ENCODE data around the gene CLINT1. TPM values are rescaled to one million over a fixed set of nuclear protein-coding genes. Genes with fewer than 3 reads are reported as not detected.

Gene CLINT1
- total and polyA plus RNA-seq, 12 donors, result 17.1 to 101 (median 64.7) TPM

- no peak overlapping the region for H3K4me3 ChIP-seq
- TF ChIP-seq, protein P1, sequence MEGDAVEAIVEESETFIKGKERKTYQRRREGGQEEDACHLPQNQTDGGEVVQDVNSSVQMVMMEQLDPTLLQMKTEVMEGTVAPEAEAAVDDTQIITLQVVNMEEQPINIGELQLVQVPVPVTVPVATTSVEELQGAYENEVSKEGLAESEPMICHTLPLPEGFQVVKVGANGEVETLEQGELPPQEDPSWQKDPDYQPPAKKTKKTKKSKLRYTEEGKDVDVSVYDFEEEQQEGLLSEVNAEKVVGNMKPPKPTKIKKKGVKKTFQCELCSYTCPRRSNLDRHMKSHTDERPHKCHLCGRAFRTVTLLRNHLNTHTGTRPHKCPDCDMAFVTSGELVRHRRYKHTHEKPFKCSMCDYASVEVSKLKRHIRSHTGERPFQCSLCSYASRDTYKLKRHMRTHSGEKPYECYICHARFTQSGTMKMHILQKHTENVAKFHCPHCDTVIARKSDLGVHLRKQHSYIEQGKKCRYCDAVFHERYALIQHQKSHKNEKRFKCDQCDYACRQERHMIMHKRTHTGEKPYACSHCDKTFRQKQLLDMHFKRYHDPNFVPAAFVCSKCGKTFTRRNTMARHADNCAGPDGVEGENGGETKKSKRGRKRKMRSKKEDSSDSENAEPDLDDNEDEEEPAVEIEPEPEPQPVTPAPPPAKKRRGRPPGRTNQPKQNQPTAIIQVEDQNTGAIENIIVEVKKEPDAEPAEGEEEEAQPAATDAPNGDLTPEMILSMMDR (IDR thresholded peaks at IDR 0.05), result no peak
- no peak for TF ChIP-seq POLR2A (IDR thresholded peaks at IDR 0.05)
- H3K4me1 ChIP-seq (replicated peaks in 1 of 2), result peaks cover 10 to 33% of the 10 kb centered on the region in 2 donors
- 43 to 48% (median 47%) methylated on average over 5 of the region's 5 CpGs for WGBS, 4 donors
- no peak for DNase-seq
- intact Hi-C loops (cut with DNase I), result loop anchor here in 1 of 2 donors (10.0 kb wide), 1 partner anchor 127 kb away; no protein-coding TSS in a partner anchor
- peaks cover 0 to 19% of the 10 kb centered on the region in 2 donors for H3K36me3 ChIP-seq (replicated peaks in 1 of 2)
- no peaks in the 10 kb centered on the region for H3K9me3 ChIP-seq (replicated peaks in 1 of 3)
- H3K27me3 ChIP-seq, result no peaks in the 10 kb centered on the region
- H3K27ac ChIP-seq, result no peak overlapping the region
These were observed 41.6 kb downstream of the CLINT1 start for GRCh38 chr5:157817387-157817702.

DNA sequence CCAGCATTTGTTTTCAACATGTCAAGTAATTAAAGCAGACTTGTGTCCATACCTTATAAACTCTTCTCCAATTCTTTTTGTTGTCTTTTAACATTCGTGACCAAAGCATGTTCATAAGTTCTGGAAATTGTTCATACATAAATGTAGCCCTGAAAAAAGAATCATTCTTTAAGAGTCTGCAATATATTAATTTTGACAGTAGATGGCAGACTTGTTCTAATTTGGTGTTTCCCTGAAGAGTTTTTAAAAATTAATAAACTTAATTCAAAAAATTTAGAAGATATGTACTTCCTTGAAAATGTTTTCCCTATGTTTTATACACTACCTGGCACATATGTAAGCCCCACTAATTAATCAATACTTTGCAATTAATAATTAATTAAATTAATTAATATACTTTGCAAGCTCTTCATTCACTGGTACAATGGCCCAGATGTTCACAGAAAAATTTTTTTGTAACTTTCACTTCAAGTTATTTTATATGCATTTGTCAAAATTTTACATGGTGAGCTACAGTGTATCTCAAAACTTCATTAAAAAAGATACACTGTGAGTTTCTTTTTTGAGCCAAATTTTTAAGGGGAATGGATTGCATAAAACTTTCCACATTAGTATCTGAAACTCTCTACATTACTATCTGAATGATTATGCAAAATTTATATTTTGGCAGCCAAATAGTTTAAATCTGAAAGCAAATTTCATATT is 42.1 kb downstream of the CLINT1 start:
- no peak for DNase-seq
- no peak for TF ChIP-seq POLR2A (IDR thresholded peaks at IDR 0.05)
- TF ChIP-seq, protein P1 (IDR thresholded peaks at IDR 0.05), result peak; percentile 27 to 80 (median 59)
- Histone ChIP-seq H3K4me1 (replicated peaks in 1 of 2) (peaks cover 10 to 31% of the 10 kb centered on the region in 2 donors), H3K27ac (no peak overlapping the region), H3K36me3 (replicated peaks in 1 of 2) (peaks cover 0 to 24% of the 10 kb centered on the region in 2 donors), H3K9me3 (replicated peaks in 1 of 3) (no peaks in the 10 kb centered on the region), H3K27me3 (no peaks in the 10 kb centered on the region), H3K4me3 (no peak overlapping the region)
- intact Hi-C loops (cut with DNase I), result loop anchor here in 1 of 2 donors (10.0 kb wide), 1 partner anchor 128 kb away; no protein-coding TSS in a partner anchor
- 29 to 43% (median 33%) methylated on average over 1 of the region's 1 CpG for WGBS, 4 donors

DNA sequence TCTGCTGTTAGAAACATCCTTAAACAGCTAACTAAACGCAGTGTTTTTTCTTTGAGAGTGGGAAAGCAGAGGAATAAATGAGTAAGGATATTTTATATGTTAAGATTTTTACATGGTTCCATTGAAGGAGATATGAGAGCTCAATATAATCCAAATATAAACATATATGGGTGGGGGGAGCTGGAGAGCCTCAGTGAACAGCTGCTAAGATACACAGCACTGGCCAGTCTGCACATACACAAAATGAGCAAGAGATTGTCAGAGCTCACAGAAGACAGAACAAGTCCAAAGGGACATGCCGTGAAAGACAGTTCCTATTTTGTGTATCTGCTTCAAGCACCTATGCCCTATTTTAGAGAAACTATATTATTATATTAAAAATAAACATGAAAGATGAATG is 46.9 kb downstream of the CLINT1 start:
- no peaks in the 10 kb centered on the region for H3K9me3 ChIP-seq (replicated peaks in 1 of 3)
- peaks cover 0 to 6% of the 10 kb centered on the region in 2 donors for H3K4me1 ChIP-seq (replicated peaks in 1 of 2)
- 84 to 97% (median 94%) methylated on average over 2 of the region's 2 CpGs for WGBS, 4 donors
- DNase-seq, result no peak
- H3K27ac ChIP-seq, result no peak overlapping the region
- TF ChIP-seq, protein P1 (IDR thresholded peaks at IDR 0.05), result no peak
- H3K36me3 ChIP-seq (replicated peaks in 1 of 2), result peaks cover 0 to 33% of the 10 kb centered on the region in 2 donors
- intact Hi-C loops (cut with DNase I), result loop anchor here in 1 of 2 donors (10.0 kb wide), 1 partner anchor 133 kb away; no protein-coding TSS in a partner anchor
- no peaks in the 10 kb centered on the region for H3K27me3 ChIP-seq
- H3K4me3 ChIP-seq, result no peak overlapping the region

DNA sequence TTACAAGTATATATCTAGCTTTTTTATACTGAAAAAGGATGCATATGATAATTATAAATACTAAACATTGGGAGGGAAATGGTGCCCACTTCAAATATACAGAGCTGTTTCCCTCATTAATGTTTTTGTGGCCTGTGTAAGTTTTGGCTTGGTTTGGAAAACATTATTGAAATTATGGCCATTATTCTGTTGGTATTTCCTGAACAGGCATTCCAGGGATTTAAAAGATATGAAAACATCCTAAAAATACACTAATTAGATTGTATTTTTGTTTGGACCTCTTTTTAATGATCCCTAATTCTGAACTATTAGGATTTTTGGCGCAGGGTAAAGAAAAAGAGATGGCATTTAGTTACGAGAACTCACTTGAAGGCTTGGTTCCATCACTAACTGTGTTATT is 50.9 kb downstream of the CLINT1 start:
- peaks cover 0 to 49% of the 10 kb centered on the region in 2 donors for H3K36me3 ChIP-seq (replicated peaks in 1 of 2)
- peaks cover 0 to 8% of the 10 kb centered on the region in 2 donors for H3K4me1 ChIP-seq (replicated peaks in 1 of 2)
- intact Hi-C loops (cut with DNase I), result no loop called here
- no peaks in the 10 kb centered on the region for H3K27me3 ChIP-seq
- 89 to 95% (median 89%) methylated on average over 2 of the region's 2 CpGs for WGBS, 4 donors
- no peaks in the 10 kb centered on the region for H3K9me3 ChIP-seq (replicated peaks in 1 of 3)
- TF ChIP-seq POLR2A (IDR thresholded peaks at IDR 0.05), result no peak
- TF ChIP-seq, protein P1 (IDR thresholded peaks at IDR 0.05), result no peak
- DNase-seq, result no peak
- H3K4me3 ChIP-seq, result no peak overlapping the region
- no peak overlapping the region for H3K27ac ChIP-seq

All from adrenal gland (tissue), 12 donors.